ENCODE results near the gene LZTR1.

DNA sequence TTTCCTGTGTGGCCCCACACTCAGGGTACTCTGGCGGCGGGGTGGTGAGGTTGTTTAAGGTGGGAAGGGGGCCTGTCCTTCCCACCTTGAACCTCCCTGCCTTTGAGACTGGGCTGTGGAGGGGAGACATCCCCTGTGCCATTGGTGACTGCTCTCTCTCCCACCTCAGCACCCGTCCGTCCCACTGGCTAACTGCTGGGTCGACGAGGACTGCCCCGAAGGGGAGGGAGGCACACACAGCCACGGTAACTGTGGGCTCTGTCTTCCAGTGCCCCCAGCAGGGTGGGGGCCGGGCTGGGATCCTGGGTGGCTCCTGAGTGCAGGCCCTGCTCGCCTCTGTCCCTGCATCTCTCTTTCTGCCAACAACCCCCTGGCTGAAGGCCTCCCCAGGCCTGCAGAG, 40.4 kb downstream of the LZTR1 start:
- TF ChIP-seq POLR2A (IDR thresholded peaks at IDR 0.05; ENCODE audit: low read depth, low read length) = no peak
- TF ChIP-seq, protein P1, sequence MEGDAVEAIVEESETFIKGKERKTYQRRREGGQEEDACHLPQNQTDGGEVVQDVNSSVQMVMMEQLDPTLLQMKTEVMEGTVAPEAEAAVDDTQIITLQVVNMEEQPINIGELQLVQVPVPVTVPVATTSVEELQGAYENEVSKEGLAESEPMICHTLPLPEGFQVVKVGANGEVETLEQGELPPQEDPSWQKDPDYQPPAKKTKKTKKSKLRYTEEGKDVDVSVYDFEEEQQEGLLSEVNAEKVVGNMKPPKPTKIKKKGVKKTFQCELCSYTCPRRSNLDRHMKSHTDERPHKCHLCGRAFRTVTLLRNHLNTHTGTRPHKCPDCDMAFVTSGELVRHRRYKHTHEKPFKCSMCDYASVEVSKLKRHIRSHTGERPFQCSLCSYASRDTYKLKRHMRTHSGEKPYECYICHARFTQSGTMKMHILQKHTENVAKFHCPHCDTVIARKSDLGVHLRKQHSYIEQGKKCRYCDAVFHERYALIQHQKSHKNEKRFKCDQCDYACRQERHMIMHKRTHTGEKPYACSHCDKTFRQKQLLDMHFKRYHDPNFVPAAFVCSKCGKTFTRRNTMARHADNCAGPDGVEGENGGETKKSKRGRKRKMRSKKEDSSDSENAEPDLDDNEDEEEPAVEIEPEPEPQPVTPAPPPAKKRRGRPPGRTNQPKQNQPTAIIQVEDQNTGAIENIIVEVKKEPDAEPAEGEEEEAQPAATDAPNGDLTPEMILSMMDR (IDR thresholded peaks at IDR 0.05 in 2 of 3, conservative IDR thresholded peaks at IDR 0.05 in 1 of 3; ENCODE audit: control insufficient read depth in 2 of 3, extremely low read depth in 1 of 3, insufficient read depth in 1 of 3, low read depth in 3 of 3, low read length in 3 of 3) = no peak
- no peak for TF ChIP-seq CBX3 (IDR thresholded peaks at IDR 0.05; ENCODE audit: borderline replicate concordance, low read depth)
- TF ChIP-seq, protein P2, sequence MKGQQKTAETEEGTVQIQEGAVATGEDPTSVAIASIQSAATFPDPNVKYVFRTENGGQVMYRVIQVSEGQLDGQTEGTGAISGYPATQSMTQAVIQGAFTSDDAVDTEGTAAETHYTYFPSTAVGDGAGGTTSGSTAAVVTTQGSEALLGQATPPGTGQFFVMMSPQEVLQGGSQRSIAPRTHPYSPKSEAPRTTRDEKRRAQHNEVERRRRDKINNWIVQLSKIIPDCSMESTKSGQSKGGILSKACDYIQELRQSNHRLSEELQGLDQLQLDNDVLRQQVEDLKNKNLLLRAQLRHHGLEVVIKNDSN (IDR thresholded peaks at IDR 0.05; ENCODE audit: borderline replicate concordance, extremely low read length, insufficient read depth, low read depth, low read length) = no peak
- no peak for TF ChIP-seq EP300 (IDR thresholded peaks at IDR 0.05; ENCODE audit: borderline replicate concordance in 1 of 2, control insufficient read depth in 1 of 2, low read depth in 2 of 2, low read length in 2 of 2)
- no peak for TF ChIP-seq NFYB (IDR thresholded peaks at IDR 0.05; ENCODE audit: insufficient read depth, low read depth, low read length)
- no peak for TF ChIP-seq CHD1 (IDR thresholded peaks at IDR 0.05; ENCODE audit: low read depth, low read length)
